Measurements from ENCODE around the gene TBL1XR1. TPM values are rescaled to one million over a fixed set of nuclear protein-coding genes. Genes with fewer than 3 reads are reported as not detected.

The TBL1XR1 gene
- total RNA-seq, 1 donor from 2014 or later: 156 TPM

GRCh38 chr3:177089110-177089509, 108.2 kb downstream of the TBL1XR1 start:
- ATAC-seq: no peak

GRCh38 chr3:177085794-177086193, 111.5 kb downstream of the TBL1XR1 start:
- TF ChIP-seq, protein P1, sequence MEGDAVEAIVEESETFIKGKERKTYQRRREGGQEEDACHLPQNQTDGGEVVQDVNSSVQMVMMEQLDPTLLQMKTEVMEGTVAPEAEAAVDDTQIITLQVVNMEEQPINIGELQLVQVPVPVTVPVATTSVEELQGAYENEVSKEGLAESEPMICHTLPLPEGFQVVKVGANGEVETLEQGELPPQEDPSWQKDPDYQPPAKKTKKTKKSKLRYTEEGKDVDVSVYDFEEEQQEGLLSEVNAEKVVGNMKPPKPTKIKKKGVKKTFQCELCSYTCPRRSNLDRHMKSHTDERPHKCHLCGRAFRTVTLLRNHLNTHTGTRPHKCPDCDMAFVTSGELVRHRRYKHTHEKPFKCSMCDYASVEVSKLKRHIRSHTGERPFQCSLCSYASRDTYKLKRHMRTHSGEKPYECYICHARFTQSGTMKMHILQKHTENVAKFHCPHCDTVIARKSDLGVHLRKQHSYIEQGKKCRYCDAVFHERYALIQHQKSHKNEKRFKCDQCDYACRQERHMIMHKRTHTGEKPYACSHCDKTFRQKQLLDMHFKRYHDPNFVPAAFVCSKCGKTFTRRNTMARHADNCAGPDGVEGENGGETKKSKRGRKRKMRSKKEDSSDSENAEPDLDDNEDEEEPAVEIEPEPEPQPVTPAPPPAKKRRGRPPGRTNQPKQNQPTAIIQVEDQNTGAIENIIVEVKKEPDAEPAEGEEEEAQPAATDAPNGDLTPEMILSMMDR (IDR thresholded peaks at IDR 0.05): no peak
- H3K4me1 ChIP-seq: peaks cover 13% of the 10 kb centered on the region

More at GRCh38 chr3:177089110-177089509, 108.2 kb downstream of the TBL1XR1 start:
- Histone ChIP-seq H3K27me3 (no peaks in the 10 kb centered on the region), H3K9me3 (no peaks in the 10 kb centered on the region), H3K36me3 (no peaks in the 10 kb centered on the region), H3K4me1 (peaks cover 13% of the 10 kb centered on the region), H3K4me3 (no peak overlapping the region), H3K27ac (no peak overlapping the region)
- DNase-seq: no peak
- intact Hi-C loops (cut with DNase I): no loop called here
- TF ChIP-seq, protein P1 (IDR thresholded peaks at IDR 0.05): no peak

GRCh38 chr3:177084616-177085015, 112.7 kb downstream of the TBL1XR1 start:
- TF ChIP-seq, protein P1 (IDR thresholded peaks at IDR 0.05): no peak
- no peaks in the 10 kb centered on the region for H3K9me3 ChIP-seq
- H3K27ac ChIP-seq: no peak overlapping the region
- H3K4me1 ChIP-seq: peaks cover 5% of the 10 kb centered on the region
- H3K27me3 ChIP-seq: no peaks in the 10 kb centered on the region
- H3K36me3 ChIP-seq: no peaks in the 10 kb centered on the region
- intact Hi-C loops (cut with DNase I): no loop called here
- ATAC-seq (no peak), DNase-seq (no peak)
- no peak overlapping the region for H3K4me3 ChIP-seq

More at GRCh38 chr3:177085794-177086193, 111.5 kb downstream of the TBL1XR1 start:
- Histone ChIP-seq H3K9me3 (no peaks in the 10 kb centered on the region), H3K27me3 (no peaks in the 10 kb centered on the region), H3K36me3 (no peaks in the 10 kb centered on the region), H3K27ac (no peak overlapping the region), H3K4me3 (no peak overlapping the region)
- intact Hi-C loops (cut with DNase I): no loop called here
- DNase-seq (no peak), ATAC-seq (peak; percentile 29)

DNA sequence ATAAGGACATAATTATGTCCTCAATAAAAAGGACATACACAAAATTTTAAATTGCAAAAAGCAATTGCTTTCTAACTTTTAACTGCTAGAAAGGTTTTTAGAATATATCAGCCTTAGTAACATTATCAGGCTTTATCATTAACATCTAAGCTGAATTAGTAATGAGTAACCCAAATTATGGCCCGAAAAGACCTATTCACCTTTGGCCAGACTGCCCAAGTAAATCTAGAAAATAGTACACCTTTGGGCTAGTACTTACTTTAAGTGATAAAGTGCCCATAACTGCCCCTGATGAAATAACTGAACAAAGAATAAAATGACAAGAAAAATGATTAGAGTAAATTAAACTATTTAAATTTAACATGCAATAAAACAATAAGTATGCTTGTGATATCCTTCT, 117.2 kb downstream of the TBL1XR1 start:
- intact Hi-C loops (cut with DNase I): no loop called here
- Histone ChIP-seq H3K9me3 (no peaks in the 10 kb centered on the region), H3K27ac (no peak overlapping the region), H3K27me3 (no peaks in the 10 kb centered on the region), H3K4me3 (no peak overlapping the region), H3K4me1 (no peaks in the 10 kb centered on the region), H3K36me3 (peaks cover 3% of the 10 kb centered on the region)
- no peak for ATAC-seq
- no peak for DNase-seq
- TF ChIP-seq, protein P1 (IDR thresholded peaks at IDR 0.05): no peak

GRCh38 chr3:177079684-177080083, 117.6 kb downstream of the TBL1XR1 start:
- no peaks in the 10 kb centered on the region for H3K9me3 ChIP-seq
- intact Hi-C loops (cut with DNase I): no loop called here
- no peak overlapping the region for H3K27ac ChIP-seq
- no peaks in the 10 kb centered on the region for H3K27me3 ChIP-seq
- no peak for ATAC-seq
- no peaks in the 10 kb centered on the region for H3K4me1 ChIP-seq
- DNase-seq: no peak
- TF ChIP-seq, protein P1 (IDR thresholded peaks at IDR 0.05): no peak
- H3K4me3 ChIP-seq: no peak overlapping the region
- peaks cover 3% of the 10 kb centered on the region for H3K36me3 ChIP-seq
